BLaER1 (cell line): ENCODE measurements around the gene SLC27A2.

Experiments
- H3K27ac ChIP-seq: shearing (Covaris generic); formaldehyde crosslinking; 2 replicates; pipeline ENCODE4 v1.8.1; 2022
- H3K27me3 ChIP-seq: shearing (Covaris generic); formaldehyde crosslinking; 2 replicates; pipeline ENCODE4 v1.8.1; 2022
- H3K36me3 ChIP-seq: shearing (Covaris generic); formaldehyde crosslinking; 2 replicates; pipeline ENCODE4 v1.8.1; 2022
- H3K4me1 ChIP-seq: shearing (Covaris generic); formaldehyde crosslinking; 2 replicates; pipeline ENCODE4 v1.8.1; 2022
- H3K4me2 ChIP-seq: shearing (Covaris generic); formaldehyde crosslinking; 2 replicates; pipeline ENCODE4 v1.8.1; 2022
- H3K4me3 ChIP-seq: shearing (Covaris generic); formaldehyde crosslinking; 2 replicates; pipeline ENCODE4 v1.8.1; 2022
- H3K9ac ChIP-seq: shearing (Covaris generic); formaldehyde crosslinking; 2 replicates; pipeline ENCODE4 v1.8.1; 2022
- H3K9me3 ChIP-seq: shearing (Covaris generic); formaldehyde crosslinking; 2 replicates; pipeline ENCODE4 v1.8.1; 2022
- H4K20me1 ChIP-seq: shearing (Covaris generic); formaldehyde crosslinking; 2 replicates; pipeline ENCODE4 v1.8.1; 2022
- Cebpa-rat ChIP-seq: shearing (Covaris generic); IDR thresholded peaks from 2 replicates; pipeline ENCODE4 v1.8.1; 2022

Gene SLC27A2

GRCh38 chr15:50259276-50259675 lies 77.3 kb downstream of the SLC27A2 start:
- no peaks in the 10 kb centered on the region for H3K27me3 ChIP-seq
- no peak overlapping the region for H3K27ac ChIP-seq
- H3K9me3 ChIP-seq, result no peaks in the 10 kb centered on the region
- no peaks in the 10 kb centered on the region for H3K36me3 ChIP-seq
- H3K4me1 ChIP-seq, result peaks cover 13% of the 10 kb centered on the region
- TF ChIP-seq Cebpa-rat, result no peak
- H4K20me1 ChIP-seq, result no peaks in the 10 kb centered on the region
- no peak overlapping the region for H3K9ac ChIP-seq
- H3K4me2 ChIP-seq, result no peak overlapping the region
- H3K4me3 ChIP-seq, result no peak overlapping the region

DNA sequence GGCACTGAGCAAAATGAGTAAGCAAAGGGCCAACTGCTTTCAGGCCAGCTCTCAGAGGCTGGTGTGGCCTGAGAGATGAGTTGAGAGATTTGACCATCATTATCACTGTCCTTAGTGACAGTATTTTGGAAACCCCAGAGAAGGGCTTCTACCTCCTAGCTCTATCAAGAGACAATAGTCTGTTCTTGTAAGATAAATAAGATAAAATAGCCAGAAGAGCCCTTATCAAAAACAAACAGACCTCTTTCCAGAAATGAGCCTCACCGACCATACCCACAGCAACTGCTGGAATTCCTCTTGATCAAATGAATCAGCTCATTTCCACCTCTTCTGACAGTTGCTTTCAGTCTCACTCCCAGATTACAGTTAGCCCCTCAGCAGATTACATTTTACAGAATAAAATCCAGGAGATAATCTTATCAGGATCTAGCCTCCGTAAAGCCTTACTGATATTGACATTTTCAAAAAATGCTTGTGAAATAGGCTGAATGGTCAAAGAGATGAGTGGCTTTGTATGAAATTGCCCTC lies 79.0 kb downstream of the SLC27A2 start:
- no peak overlapping the region for H3K4me2 ChIP-seq
- H3K9me3 ChIP-seq, result no peaks in the 10 kb centered on the region
- TF ChIP-seq Cebpa-rat, result no peak
- no peaks in the 10 kb centered on the region for H4K20me1 ChIP-seq
- H3K9ac ChIP-seq, result no peak overlapping the region
- no peaks in the 10 kb centered on the region for H3K36me3 ChIP-seq
- H3K27ac ChIP-seq, result no peak overlapping the region
- no peak overlapping the region for H3K4me3 ChIP-seq
- H3K27me3 ChIP-seq, result no peaks in the 10 kb centered on the region
- H3K4me1 ChIP-seq, result peaks cover 13% of the 10 kb centered on the region

GRCh38 chr15:50261981-50262380 lies 80.0 kb downstream of the SLC27A2 start:
- Histone ChIP-seq H3K27ac (no peak overlapping the region), H4K20me1 (no peaks in the 10 kb centered on the region), H3K36me3 (no peaks in the 10 kb centered on the region), H3K9ac (no peak overlapping the region), H3K4me2 (peak overlapping the region; percentile 59), H3K27me3 (no peaks in the 10 kb centered on the region), H3K4me3 (no peak overlapping the region), H3K4me1 (peaks cover 13% of the 10 kb centered on the region), H3K9me3 (peaks cover under 1% of the 10 kb centered on the region)
- TF ChIP-seq Cebpa-rat, result no peak

- H3K4me3 ChIP-seq, result no peak overlapping the region
- peaks cover 13% of the 10 kb centered on the region for H3K4me1 ChIP-seq
- H3K9me3 ChIP-seq, result peaks cover 5% of the 10 kb centered on the region
- H3K27me3 ChIP-seq, result no peaks in the 10 kb centered on the region
- no peak overlapping the region for H3K9ac ChIP-seq
- peak overlapping the region; percentile 59 for H3K4me2 ChIP-seq
- no peak for TF ChIP-seq Cebpa-rat
- no peaks in the 10 kb centered on the region for H4K20me1 ChIP-seq
- no peaks in the 10 kb centered on the region for H3K36me3 ChIP-seq
- H3K27ac ChIP-seq, result no peak overlapping the region
Observed at GRCh38 chr15:50262533-50262932, 80.5 kb downstream of the SLC27A2 start.

DNA sequence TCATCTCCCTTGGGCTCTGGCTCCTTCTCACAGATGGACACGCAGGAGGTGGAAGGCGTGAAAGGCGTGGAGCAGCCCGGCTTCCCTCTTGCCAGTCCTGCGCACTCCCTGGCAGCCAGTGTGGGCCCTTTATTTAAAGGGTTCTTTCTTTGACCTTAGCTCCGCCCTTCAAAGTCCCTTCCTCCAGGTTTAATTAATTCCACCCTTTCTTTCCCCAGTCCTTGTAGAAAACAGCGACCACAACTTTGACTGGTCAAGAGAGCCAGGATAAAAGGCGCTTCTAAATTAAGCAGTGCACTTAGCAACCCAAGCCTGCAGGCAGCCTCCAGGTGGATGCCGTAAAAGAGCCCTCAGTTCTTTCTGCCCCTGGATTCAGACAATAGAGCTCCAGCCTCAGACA lies 83.6 kb downstream of the SLC27A2 start, which contains the start of gene HDC:
TSS of gene HDC (minus strand) at position 107 of the 400 bp plus-strand sequence. CDS start at position 4, 103 bp downstream.
- no peak within 1 kb of the TSS for H3K9ac ChIP-seq
- no peaks in the 10 kb centered on the region for H3K27me3 ChIP-seq
- no peak within 1 kb of the TSS for H3K4me3 ChIP-seq
- peaks cover 5% of the 10 kb centered on the region for H3K9me3 ChIP-seq
- no peak within 1 kb of the TSS for H3K27ac ChIP-seq
- no peak within 1 kb of the TSS for H3K4me2 ChIP-seq
- TF ChIP-seq Cebpa-rat, result no peak
- no peaks in the 10 kb centered on the region for H4K20me1 ChIP-seq
- H3K36me3 ChIP-seq, result no peaks in the 10 kb centered on the region
- peaks cover 13% of the 10 kb centered on the region for H3K4me1 ChIP-seq

- Histone ChIP-seq H4K20me1 (no peaks in the 10 kb centered on the region), H3K4me2 (no peak overlapping the region), H3K36me3 (no peaks in the 10 kb centered on the region), H3K9ac (no peak overlapping the region), H3K4me3 (no peak overlapping the region), H3K4me1 (peaks cover 6% of the 10 kb centered on the region), H3K27ac (no peak overlapping the region), H3K27me3 (no peaks in the 10 kb centered on the region), H3K9me3 (peaks cover 5% of the 10 kb centered on the region)
- no peak for TF ChIP-seq Cebpa-rat
Observed at GRCh38 chr15:50267577-50267976, 85.6 kb downstream of the SLC27A2 start.

GRCh38 chr15:50275091-50275490 lies 93.1 kb downstream of the SLC27A2 start:
- Histone ChIP-seq H3K27me3 (no peaks in the 10 kb centered on the region), H3K27ac (no peak overlapping the region), H3K4me3 (no peak overlapping the region), H3K4me1 (no peaks in the 10 kb centered on the region), H3K9ac (no peak overlapping the region), H3K4me2 (no peak overlapping the region), H4K20me1 (no peaks in the 10 kb centered on the region), H3K9me3 (no peaks in the 10 kb centered on the region), H3K36me3 (peaks cover 11% of the 10 kb centered on the region)
- no peak for TF ChIP-seq Cebpa-rat

GRCh38 chr15:50275908-50276307 lies 93.9 kb downstream of the SLC27A2 start:
- Histone ChIP-seq H4K20me1 (no peaks in the 10 kb centered on the region), H3K27me3 (no peaks in the 10 kb centered on the region), H3K9me3 (no peaks in the 10 kb centered on the region), H3K4me3 (no peak overlapping the region), H3K9ac (no peak overlapping the region), H3K4me1 (no peaks in the 10 kb centered on the region), H3K36me3 (peaks cover 16% of the 10 kb centered on the region), H3K4me2 (no peak overlapping the region), H3K27ac (no peak overlapping the region)
- TF ChIP-seq Cebpa-rat, result no peak

DNA sequence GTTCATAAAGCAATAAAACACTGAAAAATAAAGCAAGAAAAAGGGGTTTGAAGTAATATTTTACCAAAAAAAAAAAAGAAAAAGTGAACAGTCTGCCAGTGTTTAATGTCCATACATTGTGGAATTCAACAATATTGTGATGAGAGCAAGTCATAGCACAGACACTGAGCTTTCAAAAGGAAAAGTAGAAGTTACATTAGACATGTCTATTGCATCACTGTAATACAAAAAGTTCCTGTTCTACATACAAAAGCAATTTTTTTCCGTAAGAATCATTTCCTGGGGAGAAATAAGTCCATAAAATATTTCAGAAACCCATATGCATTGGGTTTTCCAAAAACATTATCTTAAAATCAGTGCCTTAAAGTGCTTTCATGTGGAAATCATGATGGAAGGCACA lies 95.4 kb downstream of the SLC27A2 start:
- Histone ChIP-seq H3K4me3 (no peak overlapping the region), H3K36me3 (peaks cover 25% of the 10 kb centered on the region), H3K4me2 (no peak overlapping the region), H3K4me1 (no peaks in the 10 kb centered on the region), H3K27me3 (no peaks in the 10 kb centered on the region), H3K9ac (no peak overlapping the region), H4K20me1 (no peaks in the 10 kb centered on the region), H3K9me3 (no peaks in the 10 kb centered on the region), H3K27ac (no peak overlapping the region)
- TF ChIP-seq Cebpa-rat, result no peak

GRCh38 chr15:50278496-50278895 lies 96.5 kb downstream of the SLC27A2 start:
- Histone ChIP-seq H3K9ac (no peak overlapping the region), H3K4me2 (no peak overlapping the region), H3K27me3 (no peaks in the 10 kb centered on the region), H3K4me3 (no peak overlapping the region), H3K9me3 (no peaks in the 10 kb centered on the region), H3K36me3 (peaks cover 31% of the 10 kb centered on the region), H3K4me1 (no peaks in the 10 kb centered on the region), H4K20me1 (no peaks in the 10 kb centered on the region), H3K27ac (no peak overlapping the region)
- TF ChIP-seq Cebpa-rat, result no peak

- H3K27me3 ChIP-seq, result no peaks in the 10 kb centered on the region
- H3K36me3 ChIP-seq, result peaks cover 42% of the 10 kb centered on the region
- H3K4me2 ChIP-seq, result no peak overlapping the region
- TF ChIP-seq Cebpa-rat, result no peak
- H4K20me1 ChIP-seq, result no peaks in the 10 kb centered on the region
- H3K9me3 ChIP-seq, result no peaks in the 10 kb centered on the region
- no peak overlapping the region for H3K9ac ChIP-seq
- no peaks in the 10 kb centered on the region for H3K4me1 ChIP-seq
- H3K4me3 ChIP-seq, result no peak overlapping the region
- H3K27ac ChIP-seq, result no peak overlapping the region
Observed at GRCh38 chr15:50280271-50280670, 98.3 kb downstream of the SLC27A2 start.
